Uterus (tissue), 4 donors: ENCODE data around the gene ADAM10. TPM values are rescaled to one million over a fixed set of nuclear protein-coding genes. Genes with fewer than 3 reads are reported as not detected.
A peak's percentile ranks its signal among the peaks of the same experiment; 100 is the strongest.
"Not testable (repeated sequence)": the region's sequence is repeated elsewhere in the genome, so short reads cannot be mapped to it uniquely, and the experiment has no call there.

Source experiments
- DNase-seq, 2 donors: peaks; one replicate each; pipeline ENCODE4 v3.0.0-alpha.2; 2019 to 2020
- H3K27ac ChIP-seq, 2 donors: fragments of 200-600 bp; sonication (generic); 1 replicate in 1 of 2; 2 replicates in 1 of 2; pipeline ENCODE4 v1.5.1; 2016 to 2018
- H3K27me3 ChIP-seq, 2 donors: fragments of 200-600 bp; sonication (generic); one replicate each; pipeline ENCODE4 v1.5.1; 2018 to 2019; ENCODE audit warnings: control low read depth in 1 of 2
- H3K36me3 ChIP-seq, 2 donors: fragments of 200-600 bp; sonication (generic); one replicate each; pipeline ENCODE4 v1.5.1; 2019; ENCODE audit warnings: control low read depth in 1 of 2
- H3K4me1 ChIP-seq, 2 donors: fragments of 200-600 bp; sonication (generic); one replicate each; pipeline ENCODE4 v1.5.1; 2018 to 2019; ENCODE audit warnings: control low read depth in 1 of 2
- H3K4me3 ChIP-seq, 2 donors: fragments of 200-600 bp; sonication (generic); 1 replicate in 1 of 2; 2 replicates in 1 of 2; pipeline ENCODE4 v1.5.1; 2018 to 2019; ENCODE audit warnings: mild to moderate bottlenecking in 1 of 2
- H3K9me3 ChIP-seq, 2 donors: fragments of 200-600 bp; sonication (generic); one replicate each; pipeline ENCODE4 v1.5.1; 2019; ENCODE audit warnings: control low read depth in 1 of 2
- CTCF ChIP-seq, 4 experiments: fragments of 200-600 bp in 2 of 4; fragments of 450-650 bp in 2 of 4; sonication (generic) in 2 of 4; IDR thresholded peaks; one replicate each; pipeline ENCODE4 v1.5.1; 2016 to 2019; ENCODE audit warnings: antibody characterized with exemption in 4 of 4, mild to moderate bottlenecking in 2 of 4, moderate library complexity in 1 of 4
- POLR2A ChIP-seq, 2 donors: fragments of 450-650 bp; IDR thresholded peaks; one replicate each; pipeline ENCODE4 v1.6.1; 2016; ENCODE audit warnings: antibody characterized with exemption in 2 of 2, mild to moderate bottlenecking in 1 of 2, moderate library complexity in 1 of 2
- intact Hi-C: fragments of 100-400 bp; cut with DNase I; formaldehyde crosslinking; loops from one replicate; pipeline ENCODE4 v1.15.1; 2023; ENCODE audit warnings: low total_unique reads
- total RNA-seq, 4 donors: library from RNA; depleted of rRNA in 3 of 4; stranded (reverse); fragments of >200 nt in 3 of 4; gene quantifications; one replicate each; pipeline versions ENCODE4 v1.1.0 to v1.2.4, GENCODE V29; 2014 to 2023
- donor health status: DM: yes; HTN: yes; CAD: no.

The ADAM10 gene
- total RNA-seq, 4 donors from 2014 or later = 41.8 to 208 (median 110) TPM

GRCh38 chr15:58627046-58627445 lies 122.5 kb downstream of the ADAM10 start:
- Histone ChIP-seq H3K27me3 (no peaks in the 10 kb centered on the region), H3K9me3 (no peaks in the 10 kb centered on the region), H3K4me3 (no peak overlapping the region), H3K36me3 (no peaks in the 10 kb centered on the region), H3K27ac (peak overlapping the region in 1 of 2 donors; percentile 81), H3K4me1 (peaks cover 0 to 6% of the 10 kb centered on the region in 2 donors)
- no peak for DNase-seq
- intact Hi-C loops = no loop called here
- no peak for TF ChIP-seq POLR2A (IDR thresholded peaks at IDR 0.05)
- TF ChIP-seq CTCF (IDR thresholded peaks at IDR 0.05) = no peak

- Histone ChIP-seq H3K36me3 (no peaks in the 10 kb centered on the region), H3K4me3 (no peak overlapping the region), H3K27me3 (no peaks in the 10 kb centered on the region), H3K4me1 (peaks cover 0 to 6% of the 10 kb centered on the region in 2 donors), H3K9me3 (no peaks in the 10 kb centered on the region), H3K27ac (no peak overlapping the region)
- TF ChIP-seq POLR2A (IDR thresholded peaks at IDR 0.05) = no peak
- TF ChIP-seq CTCF (IDR thresholded peaks at IDR 0.05) = no peak
- intact Hi-C loops = no loop called here
- DNase-seq = no peak
These were observed 123.1 kb downstream of the ADAM10 start for GRCh38 chr15:58626378-58626777.

- no peak for TF ChIP-seq POLR2A (IDR thresholded peaks at IDR 0.05)
- no peak for TF ChIP-seq CTCF (IDR thresholded peaks at IDR 0.05)
- Histone ChIP-seq H3K4me3 (no peak overlapping the region), H3K27me3 (no peaks in the 10 kb centered on the region), H3K36me3 (no peaks in the 10 kb centered on the region), H3K4me1 (peaks cover 0 to 5% of the 10 kb centered on the region in 2 donors), H3K9me3 (no peaks in the 10 kb centered on the region), H3K27ac (no peak overlapping the region)
- intact Hi-C loops = no loop called here
- no peak for DNase-seq
These were observed 126.6 kb downstream of the ADAM10 start for GRCh38 chr15:58622877-58623276.

- H3K36me3 ChIP-seq, H3K27ac ChIP-seq, intact Hi-C loops, H3K9me3 ChIP-seq, H3K4me1 ChIP-seq, H3K27me3 ChIP-seq, H3K4me3 ChIP-seq, DNase-seq: not testable (repeated sequence)
These were observed 129.2 kb downstream of the ADAM10 start for GRCh38 chr15:58620268-58620667.

GRCh38 chr15:58616171-58616570 lies 133.3 kb downstream of the ADAM10 start:
- no peak for DNase-seq
- Histone ChIP-seq H3K36me3 (no peaks in the 10 kb centered on the region), H3K27me3 (no peaks in the 10 kb centered on the region), H3K4me3 (no peak overlapping the region), H3K4me1 (no peaks in the 10 kb centered on the region), H3K27ac (no peak overlapping the region), H3K9me3 (peaks cover 0 to 19% of the 10 kb centered on the region in 2 donors)
- TF ChIP-seq CTCF (IDR thresholded peaks at IDR 0.05) (no peak), POLR2A (IDR thresholded peaks at IDR 0.05) (no peak)
- intact Hi-C loops = no loop called here
